AML-193 (cell line): Measurements from ENCODE around the gene GTF2H4.
"Not testable (repeated sequence)": the region's sequence is repeated elsewhere in the genome, so short reads cannot be mapped to it uniquely, and the experiment has no call there.

ENCODE experiments used
- DNase-seq, 2 experiments: peaks; one replicate each; lab custom pipeline; 2025; lab: John Stamatoyannopoulos, UW

The GTF2H4 gene

GRCh38 chr6:30895343-30895742, 12.7 kb upstream of the GTF2H4 start:
- DNase-seq, result no peak

GRCh38 chr6:30896541-30896940, 11.5 kb upstream of the GTF2H4 start:
- no peak for DNase-seq

GRCh38 chr6:30897882-30898281, 10.1 kb upstream of the GTF2H4 start:
- no peak for DNase-seq

- no peak for DNase-seq
Measured at GRCh38 chr6:30898750-30899360, 9.2 kb upstream of the GTF2H4 start.

GRCh38 chr6:30900863-30901417, 7.1 kb upstream of the GTF2H4 start:
- DNase-seq, result no peak

GRCh38 chr6:30901436-30901835, 6.6 kb upstream of the GTF2H4 start:
- no peak for DNase-seq

GRCh38 chr6:30902196-30902595, 5.8 kb upstream of the GTF2H4 start:
- not testable (repeated sequence) for DNase-seq

GRCh38 chr6:30902709-30903108, 5.3 kb upstream of the GTF2H4 start:
- no peak for DNase-seq

GRCh38 chr6:30903236-30903635, 4.8 kb upstream of the GTF2H4 start:
- no peak for DNase-seq

- DNase-seq, result not testable (repeated sequence)
Measured at GRCh38 chr6:30907290-30907757, 683 bp upstream of the GTF2H4 start.

GRCh38 chr6:30908700-30909099, 693 bp downstream of the GTF2H4 start:
- no peak for DNase-seq

GRCh38 chr6:30910473-30910872, 2.5 kb downstream of the GTF2H4 start:
- DNase-seq, result not testable (repeated sequence)

- no peak for DNase-seq
Measured at GRCh38 chr6:30912746-30913520, 4.9 kb downstream of the GTF2H4 start.

GRCh38 chr6:30913721-30914075, 5.7 kb downstream of the GTF2H4 start:
- no peak for DNase-seq

- peak; percentile 84 to 90 for DNase-seq
Measured at GRCh38 chr6:30914076-30914853, 6.3 kb downstream of the GTF2H4 start, which contains the start of gene VARS2. Gene VARS2, plus strand, starts transcription at chr6:30914238. Its CDS starts 599 bp downstream, at chr6:30914837.

- no peak for DNase-seq
Measured at GRCh38 chr6:30914854-30915590, 7.0 kb downstream of the GTF2H4 start.

- peak; percentile 69 to 78 for DNase-seq
Measured at GRCh38 chr6:30915591-30915946, 7.6 kb downstream of the GTF2H4 start.

- DNase-seq, result no peak
Measured at GRCh38 chr6:30917041-30917440, 9.0 kb downstream of the GTF2H4 start.

GRCh38 chr6:30917487-30917886, 9.5 kb downstream of the GTF2H4 start:
- DNase-seq, result no peak

- DNase-seq, result no peak
Measured at GRCh38 chr6:30918670-30919069, 10.7 kb downstream of the GTF2H4 start.

- no peak for DNase-seq
Measured at GRCh38 chr6:30922447-30922852, 14.4 kb downstream of the GTF2H4 start.
